Vagina (tissue), 2 donors: ENCODE measurements around the gene SLC5A10.

Source experiments
- CTCF ChIP-seq, 3 experiments: fragments of 450-650 bp in 2 of 3; fragments of 200-600 bp in 1 of 3; sonication (generic) in 1 of 3; IDR thresholded peaks; one replicate each; pipeline ENCODE4 v1.5.1; 2017 to 2019; ENCODE audit warnings: antibody characterized with exemption in 3 of 3, mild to moderate bottlenecking in 2 of 3, moderate library complexity in 2 of 3
- POLR2AphosphoS5 ChIP-seq, 2 donors: sonication (generic); formaldehyde crosslinking; IDR thresholded peaks; one replicate each; pipeline ENCODE4 v1.9.0; 2017; ENCODE audit warnings: antibody characterized with exemption in 2 of 2, mild to moderate bottlenecking in 2 of 2, low read depth in 1 of 2; ENCODE audit not compliant: insufficient read depth in 1 of 2

DNA sequence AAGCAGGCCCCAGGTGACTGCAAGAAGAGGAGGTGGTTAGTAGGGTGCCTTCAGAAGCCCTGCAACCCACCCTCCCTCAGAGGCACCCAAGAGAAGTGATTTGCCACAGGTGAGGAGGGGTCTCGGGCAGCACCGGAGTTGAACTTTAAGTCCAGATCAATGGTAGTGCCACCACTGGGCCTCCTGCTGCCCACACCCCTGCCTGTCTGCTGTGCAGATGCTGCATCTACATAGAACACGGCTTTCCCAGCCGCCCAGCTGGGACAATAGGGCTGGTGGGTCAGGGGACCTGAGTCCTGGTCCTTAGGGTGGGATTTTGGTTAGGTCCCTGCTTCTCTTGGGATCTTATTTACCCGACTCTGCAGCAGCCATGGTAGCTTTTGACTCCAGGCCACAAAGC, 70.2 kb downstream of the SLC5A10 start:
- TF ChIP-seq POLR2AphosphoS5 (IDR thresholded peaks at IDR 0.05; ENCODE audit: insufficient read depth in 1 of 2, low read depth in 1 of 2) (no peak), CTCF (IDR thresholded peaks at IDR 0.05) (no peak)
